ENCODE measurements around the gene FBF1.

Gene FBF1

DNA sequence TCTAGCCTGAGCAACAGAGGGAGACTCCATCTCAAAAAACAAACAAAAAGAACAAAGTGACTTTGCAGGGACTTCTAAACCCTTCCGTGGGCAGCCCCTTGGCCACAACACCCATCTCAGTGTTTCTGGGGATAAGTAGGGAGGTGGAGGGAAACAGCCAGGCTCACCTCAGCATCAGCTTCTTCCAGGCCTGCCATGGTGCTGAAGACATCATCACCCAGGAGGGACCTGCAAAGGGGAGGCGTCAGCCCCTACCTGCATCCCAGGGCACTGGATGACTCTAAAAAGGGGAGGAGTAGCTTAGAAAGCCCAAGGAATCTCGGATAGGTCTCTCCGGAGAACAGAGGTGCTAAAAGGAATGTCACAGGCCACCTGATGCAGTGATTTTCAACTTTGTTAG is 9.8 kb downstream of the FBF1 start:
- H3K4me3 Mint-ChIP-seq, result no peak overlapping the region
- H3K4me1 Mint-ChIP-seq, result no peaks in the 10 kb centered on the region
- DNase-seq, result no peak
- H3K27me3 Mint-ChIP-seq, result no peaks in the 10 kb centered on the region
- H3K36me3 Mint-ChIP-seq, result peaks cover 0 to 7% of the 10 kb centered on the region in 2 donors
- ATAC-seq (replicated peaks), result no peak
- H3K9me3 Mint-ChIP-seq, result no peaks in the 10 kb centered on the region
- no peak overlapping the region for H3K27ac Mint-ChIP-seq

- H3K9me3 Mint-ChIP-seq, result no peaks in the 10 kb centered on the region
- no peak overlapping the region for H3K4me3 Mint-ChIP-seq
- no peaks in the 10 kb centered on the region for H3K27me3 Mint-ChIP-seq
- H3K4me1 Mint-ChIP-seq, result no peaks in the 10 kb centered on the region
- peak in 1 of 2 donors; percentile 48 for ATAC-seq (replicated peaks)
- H3K27ac Mint-ChIP-seq, result no peak overlapping the region
- DNase-seq, result no peak
- H3K36me3 Mint-ChIP-seq, result peaks cover 4 to 11% of the 10 kb centered on the region in 2 donors
Observed at GRCh38 chr17:75927286-75927922, 13.4 kb downstream of the FBF1 start.

GRCh38 chr17:75926456-75926855 is 14.4 kb downstream of the FBF1 start:
- Mint-ChIP-seq H3K27ac (peak overlapping the region; percentile 56), H3K36me3 (peaks cover 5 to 15% of the 10 kb centered on the region in 2 donors), H3K4me1 (no peaks in the 10 kb centered on the region), H3K27me3 (no peaks in the 10 kb centered on the region), H3K9me3 (no peaks in the 10 kb centered on the region), H3K4me3 (no peak overlapping the region)
- ATAC-seq (replicated peaks) (no peak), DNase-seq (no peak)

GRCh38 chr17:75925912-75926311 is 14.9 kb downstream of the FBF1 start:
- H3K4me3 Mint-ChIP-seq, result no peak overlapping the region
- H3K27me3 Mint-ChIP-seq, result no peaks in the 10 kb centered on the region
- DNase-seq, result no peak
- peaks cover 5 to 15% of the 10 kb centered on the region in 2 donors for H3K36me3 Mint-ChIP-seq
- H3K4me1 Mint-ChIP-seq, result no peaks in the 10 kb centered on the region
- ATAC-seq (replicated peaks), result no peak
- H3K9me3 Mint-ChIP-seq, result no peaks in the 10 kb centered on the region
- H3K27ac Mint-ChIP-seq, result no peak overlapping the region

DNA sequence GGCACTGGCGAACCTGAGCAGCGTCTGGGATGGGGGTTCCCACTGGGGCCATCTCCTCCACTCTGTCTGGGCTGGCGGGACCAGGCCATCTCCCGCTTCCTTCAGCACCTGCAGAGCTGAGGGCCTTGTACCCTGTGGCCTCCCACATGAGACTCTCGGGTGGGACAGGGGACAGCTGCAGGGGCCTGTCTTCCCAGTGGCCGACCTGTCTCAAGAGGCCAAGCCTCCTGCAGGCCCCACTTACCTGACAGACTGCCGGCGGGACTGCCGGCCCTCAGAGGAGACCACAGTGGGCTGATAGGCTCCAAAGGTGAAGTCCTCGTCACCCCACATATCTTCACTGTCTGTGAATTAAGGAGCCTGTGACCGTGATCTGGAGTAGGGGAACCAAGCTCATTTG is 15.7 kb downstream of the FBF1 start:
- Mint-ChIP-seq H3K9me3 (no peaks in the 10 kb centered on the region), H3K4me1 (no peaks in the 10 kb centered on the region), H3K27ac (no peak overlapping the region), H3K27me3 (no peaks in the 10 kb centered on the region), H3K36me3 (peaks cover 5 to 15% of the 10 kb centered on the region in 2 donors), H3K4me3 (no peak overlapping the region)
- DNase-seq, result no peak
- no peak for ATAC-seq (replicated peaks)

DNA sequence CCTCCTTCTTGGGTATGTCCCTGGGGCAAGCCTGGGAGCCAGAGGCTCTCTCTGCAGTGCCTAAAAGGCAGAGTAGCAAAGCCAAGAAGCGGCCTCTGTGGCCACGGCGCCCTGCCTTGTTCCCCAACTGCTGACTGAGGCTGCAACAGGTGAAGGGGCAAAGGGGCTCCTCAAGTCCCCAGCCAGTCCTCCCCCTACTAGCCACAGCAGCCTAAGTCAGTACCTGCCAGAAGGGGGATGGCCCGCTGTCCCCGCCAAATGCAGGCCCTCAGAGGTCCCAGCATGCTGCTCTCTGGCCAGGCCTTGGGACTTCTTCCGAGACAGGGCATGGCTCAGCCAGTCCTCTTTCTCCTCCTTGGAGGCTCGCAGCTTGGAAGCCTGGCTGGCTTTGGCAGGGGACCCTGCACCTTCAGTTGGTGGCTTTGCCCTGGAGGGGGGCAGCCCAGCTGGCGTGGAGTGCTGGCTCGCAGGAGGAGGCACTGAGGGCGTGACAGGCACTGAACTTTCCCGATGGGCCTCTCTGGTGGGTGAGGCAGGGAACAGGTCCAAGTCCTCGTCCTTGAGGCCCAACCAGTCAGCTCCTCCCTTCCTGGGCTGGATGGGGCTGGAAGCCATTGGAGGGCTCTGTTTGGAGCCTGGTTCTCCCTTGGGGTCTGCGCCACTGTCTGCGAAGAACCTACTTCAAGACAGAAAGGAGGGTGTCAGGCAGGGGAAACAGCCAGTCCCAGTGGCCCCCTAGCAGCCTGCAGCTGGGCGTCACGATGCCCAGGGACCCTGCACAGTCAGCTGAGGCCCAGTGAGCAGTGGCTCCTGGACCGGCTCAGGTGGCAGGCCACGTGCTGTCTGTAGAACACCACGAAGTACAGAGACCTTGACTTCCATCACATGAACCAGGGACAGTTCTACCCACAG is 17.6 kb downstream of the FBF1 start:
- Mint-ChIP-seq H3K9me3 (no peaks in the 10 kb centered on the region), H3K27ac (no peak overlapping the region), H3K4me1 (no peaks in the 10 kb centered on the region), H3K27me3 (no peaks in the 10 kb centered on the region), H3K36me3 (peaks cover 9 to 23% of the 10 kb centered on the region in 2 donors), H3K4me3 (no peak overlapping the region)
- DNase-seq, result no peak
- ATAC-seq (replicated peaks), result no peak

DNA sequence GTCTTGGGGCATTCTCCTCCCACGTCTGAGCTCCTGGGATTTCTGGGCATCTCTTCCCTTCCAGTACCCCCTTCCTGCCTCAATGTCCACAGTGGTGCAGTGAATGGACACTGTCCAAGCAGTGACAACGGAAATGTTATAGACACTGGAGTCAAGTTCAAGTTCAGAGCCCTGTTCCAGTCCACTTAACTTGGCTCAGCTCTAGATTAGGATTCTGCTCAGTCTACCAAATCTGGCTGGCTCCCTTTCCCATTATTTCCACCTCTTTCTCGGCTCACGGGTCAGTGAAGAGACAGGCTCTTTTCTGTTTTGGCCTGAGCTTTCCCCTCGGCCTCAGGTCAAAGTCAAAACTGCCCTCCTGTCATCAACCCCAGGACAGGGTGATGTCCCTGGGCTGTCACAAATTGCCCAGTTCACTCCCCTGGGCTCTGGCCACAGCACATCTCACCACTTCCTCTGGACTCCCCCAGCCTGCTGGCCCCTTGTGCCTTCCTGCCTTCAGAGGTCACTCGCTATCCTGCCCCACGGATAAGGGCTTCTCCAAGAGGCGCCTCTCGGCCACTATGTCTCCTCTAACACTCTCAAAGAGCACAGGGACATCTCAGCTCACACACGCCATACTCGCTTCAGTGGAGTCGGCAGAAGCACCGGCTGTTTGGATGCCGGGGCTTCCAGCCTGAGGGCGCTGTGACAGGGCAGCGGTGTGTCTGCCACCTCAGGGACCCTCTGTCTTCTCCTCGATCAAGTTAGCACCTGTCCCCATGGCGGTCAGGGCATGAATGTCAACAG is 18.5 kb downstream of the FBF1 start:
- Mint-ChIP-seq H3K9me3 (no peaks in the 10 kb centered on the region), H3K27me3 (no peaks in the 10 kb centered on the region), H3K36me3 (peaks cover 9 to 17% of the 10 kb centered on the region in 2 donors), H3K4me1 (peaks cover 0 to 1% of the 10 kb centered on the region in 2 donors), H3K4me3 (no peak overlapping the region), H3K27ac (no peak overlapping the region)
- no peak for DNase-seq
- no peak for ATAC-seq (replicated peaks)

DNA sequence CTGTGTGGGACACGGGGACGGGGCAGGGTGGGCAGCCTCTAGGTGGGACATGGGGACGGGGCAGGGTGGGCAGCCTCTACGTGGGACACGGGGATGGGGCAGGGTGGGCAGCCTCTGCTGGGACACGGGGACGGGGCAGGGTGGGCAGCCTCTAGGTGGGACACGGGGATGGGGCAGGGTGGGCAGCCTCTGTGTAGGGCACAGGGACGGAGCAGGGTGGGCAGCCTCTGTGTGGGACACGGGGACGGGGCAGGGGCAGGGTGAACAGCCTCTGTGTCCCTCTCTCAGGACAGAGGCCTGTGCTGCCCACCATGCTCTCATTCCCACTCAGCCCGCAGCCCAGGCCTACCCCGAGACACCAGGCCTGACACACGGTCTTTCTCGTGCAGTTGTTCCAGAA is 19.2 kb downstream of the FBF1 start:
- no peaks in the 10 kb centered on the region for H3K9me3 Mint-ChIP-seq
- H3K36me3 Mint-ChIP-seq, result peaks cover 11 to 21% of the 10 kb centered on the region in 2 donors
- peaks cover 0 to 6% of the 10 kb centered on the region in 2 donors for H3K4me1 Mint-ChIP-seq
- H3K27ac Mint-ChIP-seq, result no peak overlapping the region
- no peaks in the 10 kb centered on the region for H3K27me3 Mint-ChIP-seq
- H3K4me3 Mint-ChIP-seq, result no peak overlapping the region
- no peak for DNase-seq
- ATAC-seq (replicated peaks), result no peak

DNA sequence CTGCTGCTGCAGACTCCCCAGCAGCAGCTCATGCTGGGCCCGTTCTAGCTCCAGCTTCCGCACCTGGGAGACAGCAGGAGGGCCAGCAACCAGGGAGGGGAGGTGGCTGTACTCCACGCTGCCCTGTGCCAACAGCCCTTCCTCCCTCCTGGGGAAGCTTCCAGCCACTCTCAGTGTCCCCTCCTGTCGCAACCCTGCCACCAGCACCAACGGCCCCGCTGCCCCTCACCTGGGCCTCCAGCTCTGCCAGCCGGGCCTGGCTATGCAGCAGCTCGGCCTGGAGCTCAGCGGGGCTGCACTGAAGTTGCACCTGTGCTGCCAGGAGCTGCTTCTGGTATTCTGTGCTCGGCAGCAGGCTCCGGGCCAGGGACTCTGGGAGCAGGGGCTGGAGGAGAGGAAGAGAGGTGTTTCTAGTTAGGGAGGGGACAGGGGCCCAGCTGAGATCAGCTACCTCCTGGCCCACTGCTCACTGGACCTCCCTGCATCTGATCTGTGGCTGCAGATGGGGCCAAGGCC is 20.7 kb downstream of the FBF1 start:
- peaks cover 11 to 21% of the 10 kb centered on the region in 2 donors for H3K36me3 Mint-ChIP-seq
- H3K27me3 Mint-ChIP-seq, result no peaks in the 10 kb centered on the region
- peaks cover 0 to 6% of the 10 kb centered on the region in 2 donors for H3K4me1 Mint-ChIP-seq
- H3K27ac Mint-ChIP-seq, result no peak overlapping the region
- no peak overlapping the region for H3K4me3 Mint-ChIP-seq
- no peak for DNase-seq
- no peak for ATAC-seq (replicated peaks)
- H3K9me3 Mint-ChIP-seq, result no peaks in the 10 kb centered on the region

- H3K4me3 Mint-ChIP-seq, result no peak overlapping the region
- peaks cover 0 to 6% of the 10 kb centered on the region in 2 donors for H3K4me1 Mint-ChIP-seq
- ATAC-seq (replicated peaks) (no peak), DNase-seq (no peak)
- H3K27me3 Mint-ChIP-seq, result no peaks in the 10 kb centered on the region
- peaks cover 11 to 21% of the 10 kb centered on the region in 2 donors for H3K36me3 Mint-ChIP-seq
- no peaks in the 10 kb centered on the region for H3K9me3 Mint-ChIP-seq
- no peak overlapping the region for H3K27ac Mint-ChIP-seq
Observed at GRCh38 chr17:75919611-75920010, 21.2 kb downstream of the FBF1 start.

DNA sequence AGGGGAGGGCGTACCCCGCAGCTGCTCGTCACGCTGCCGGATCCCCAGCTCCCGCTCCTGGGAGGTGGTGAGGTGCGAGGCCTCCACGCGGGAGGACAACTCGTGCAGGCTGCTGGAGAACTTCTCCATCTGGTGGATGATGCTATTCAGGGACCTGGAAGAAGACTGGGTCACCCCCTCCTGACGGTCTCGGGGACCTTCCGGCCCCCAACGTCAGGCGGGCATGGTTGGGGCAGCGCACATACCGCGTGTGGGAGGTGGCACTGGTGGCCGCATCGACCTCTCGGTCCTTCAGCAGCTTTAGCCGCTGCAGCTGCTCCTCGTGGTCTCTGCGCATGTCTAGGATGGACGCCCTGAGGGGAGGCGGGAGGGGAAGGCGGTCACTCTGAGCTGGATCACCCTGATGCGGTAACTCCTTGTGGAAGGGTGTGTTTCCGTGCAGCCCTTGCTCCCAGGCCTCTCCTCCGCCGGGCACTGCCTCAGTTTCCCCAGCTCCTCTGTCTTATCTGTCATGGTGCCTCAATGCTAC is 22.9 kb downstream of the FBF1 start:
- Mint-ChIP-seq H3K36me3 (peaks cover 15 to 29% of the 10 kb centered on the region in 2 donors), H3K9me3 (no peaks in the 10 kb centered on the region), H3K4me1 (peaks cover 0 to 6% of the 10 kb centered on the region in 2 donors), H3K27ac (no peak overlapping the region), H3K27me3 (no peaks in the 10 kb centered on the region), H3K4me3 (no peak overlapping the region)
- ATAC-seq (replicated peaks), result no peak
- no peak for DNase-seq

- Mint-ChIP-seq H3K4me1 (peaks cover 0 to 6% of the 10 kb centered on the region in 2 donors), H3K27ac (no peak overlapping the region), H3K9me3 (no peaks in the 10 kb centered on the region), H3K4me3 (no peak overlapping the region), H3K27me3 (no peaks in the 10 kb centered on the region), H3K36me3 (peaks cover 10 to 24% of the 10 kb centered on the region in 2 donors)
- ATAC-seq (replicated peaks), result no peak
- DNase-seq, result no peak
Observed at GRCh38 chr17:75917141-75917916, 23.5 kb downstream of the FBF1 start.

- H3K4me3 Mint-ChIP-seq, result no peak overlapping the region
- H3K4me1 Mint-ChIP-seq, result peaks cover 0 to 6% of the 10 kb centered on the region in 2 donors
- no peak for DNase-seq
- no peaks in the 10 kb centered on the region for H3K9me3 Mint-ChIP-seq
- ATAC-seq (replicated peaks), result no peak
- peaks cover 12 to 20% of the 10 kb centered on the region in 2 donors for H3K36me3 Mint-ChIP-seq
- H3K27ac Mint-ChIP-seq, result no peak overlapping the region
- no peaks in the 10 kb centered on the region for H3K27me3 Mint-ChIP-seq
Observed at GRCh38 chr17:75915268-75915667, 25.6 kb downstream of the FBF1 start.

Data from stimulated activated naive B cell treated with anti-CD40 and anti-IgM and Interleukin-4, amounts not matched to agents 10 μg/mL and 1 μg/mL and 100 μg/mL, for 72 hours (primary cell).